Mucosa of gallbladder (tissue), 1 donor: ENCODE measurements around the gene P4HA1. TPM values are rescaled to one million over a fixed set of nuclear protein-coding genes. Genes with fewer than 3 reads are reported as not detected.

ENCODE experiments used
- DNase-seq: peaks from one replicate; pipeline ENCODE4 v3.0.0-alpha.2; 2020; ENCODE audit warnings: low spot score
- total RNA-seq: library from RNA; stranded (reverse); gene quantifications from one replicate; pipeline ENCODE4 v1.2.1, GENCODE V29; 2021
- donor health status: DM: no; HTN: no; CAD: no.

Gene P4HA1
- total RNA-seq, 1 donor from 2014 or later = 67.5 TPM

DNA sequence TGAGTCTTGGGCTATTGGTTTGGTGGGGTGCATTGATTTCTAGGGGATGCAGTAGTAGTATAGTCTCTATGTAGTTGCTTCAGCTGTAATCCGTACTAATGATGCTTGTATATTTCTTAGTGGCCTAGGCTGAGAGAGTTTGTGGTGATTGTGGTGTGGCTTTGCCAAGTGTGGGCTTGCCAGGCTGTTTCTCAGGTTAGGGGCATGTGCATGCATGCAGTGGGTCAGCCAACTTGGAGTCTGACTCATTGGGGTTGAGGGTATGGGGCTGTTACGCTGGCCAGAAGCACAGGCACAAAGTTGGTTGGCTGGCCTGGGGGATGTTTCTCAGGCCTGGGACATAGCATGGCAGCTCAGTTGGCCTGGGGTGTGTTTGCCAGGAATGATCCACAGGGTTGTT, 116.3 kb downstream of the P4HA1 start:
- DNase-seq = no peak

DNA sequence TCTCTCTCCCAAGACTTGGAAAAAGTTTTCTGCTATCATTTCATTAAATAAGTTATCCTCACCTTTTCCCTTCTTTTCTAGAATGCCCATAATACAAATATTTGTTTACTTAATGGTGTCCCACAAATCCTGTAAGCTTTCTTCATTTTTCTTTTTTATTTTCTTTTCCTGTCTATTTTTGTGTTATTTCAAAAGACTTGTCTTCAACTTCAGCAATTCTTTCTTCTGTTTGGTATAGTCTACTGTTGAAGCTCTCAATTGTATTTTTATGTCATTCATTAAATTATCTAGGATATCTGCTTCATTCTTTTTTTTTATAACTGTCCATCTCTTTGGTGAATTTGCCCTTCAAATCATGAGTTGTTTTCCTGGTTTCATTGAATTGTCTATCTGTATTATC, 117.0 kb downstream of the P4HA1 start:
- DNase-seq = no peak

DNA sequence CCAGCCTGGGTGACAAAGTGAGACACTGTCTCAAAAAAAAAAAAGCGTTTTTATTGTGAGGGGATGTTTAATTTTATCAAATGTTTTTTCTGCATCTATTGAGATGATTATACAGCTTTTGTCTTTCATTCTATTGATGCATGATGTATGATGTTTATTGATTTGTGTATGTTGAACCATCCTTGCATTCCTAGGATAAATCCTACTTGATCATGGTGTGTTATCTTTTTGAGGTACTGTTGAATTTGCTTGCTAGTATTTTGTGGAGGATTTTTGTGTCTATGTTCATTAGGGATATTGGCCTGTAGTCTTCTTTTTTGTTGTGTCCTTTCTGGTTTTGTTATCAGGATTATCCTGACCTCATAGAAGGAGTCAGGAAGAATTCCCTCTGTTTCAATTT, 119.8 kb downstream of the P4HA1 start:
- DNase-seq = no peak

Other genes starting within 250 kb of the P4HA1 start
- gene OIT3, start 203.1 kb downstream of the P4HA1 start, total RNA-seq = 0.40 TPM
- gene PLA2G12B, start 142.1 kb downstream of the P4HA1 start, total RNA-seq = not detected
- 2.7 TPM for gene NUDT13, start 13.6 kb upstream of the P4HA1 start, total RNA-seq
- 22.1 TPM for gene ECD, start 71.1 kb upstream of the P4HA1 start, total RNA-seq
- gene FAM149B1, start 71.3 kb upstream of the P4HA1 start, total RNA-seq = 27.9 TPM
- 14.1 TPM for gene DNAJC9, start 150.4 kb upstream of the P4HA1 start, total RNA-seq
- 84.2 TPM for gene MRPS16, start 155.8 kb upstream of the P4HA1 start, total RNA-seq